Dendritic cell treated with granulocyte-macrophage colony-stimulating factor and Interleukin-4, amounts not matched to agents 40 ng/mL and 50 ng/mL, for 4 days (primary cell): ENCODE data around the gene MROH2A.

Source experiments
- H3K27ac Mint-ChIP-seq: one replicate; pipeline ENCODE4 v1.8.0; 2022; ENCODE audit warnings: mild to moderate bottlenecking, mixed read lengths
- H3K27me3 Mint-ChIP-seq: one replicate; pipeline ENCODE4 v1.8.0; 2022; ENCODE audit warnings: mild to moderate bottlenecking, mixed read lengths
- H3K36me3 Mint-ChIP-seq: one replicate; pipeline ENCODE4 v1.8.0; 2022; ENCODE audit warnings: low read depth, mixed read lengths
- H3K4me1 Mint-ChIP-seq: one replicate; pipeline ENCODE4 v1.8.0; 2022; ENCODE audit warnings: low read depth, mixed read lengths
- H3K4me3 Mint-ChIP-seq: one replicate; pipeline ENCODE4 v1.8.0; 2022; ENCODE audit warnings: mild to moderate bottlenecking, moderate library complexity, mixed read lengths
- H3K9me3 Mint-ChIP-seq: one replicate; pipeline ENCODE4 v1.8.0; 2022; ENCODE audit warnings: mixed read lengths
- intact Hi-C: fragments of 100-400 bp; cut with micrococcal nuclease; formaldehyde crosslinking; loops from one replicate; pipeline ENCODE4 v1.15.0; 2022

MROH2A gene

DNA sequence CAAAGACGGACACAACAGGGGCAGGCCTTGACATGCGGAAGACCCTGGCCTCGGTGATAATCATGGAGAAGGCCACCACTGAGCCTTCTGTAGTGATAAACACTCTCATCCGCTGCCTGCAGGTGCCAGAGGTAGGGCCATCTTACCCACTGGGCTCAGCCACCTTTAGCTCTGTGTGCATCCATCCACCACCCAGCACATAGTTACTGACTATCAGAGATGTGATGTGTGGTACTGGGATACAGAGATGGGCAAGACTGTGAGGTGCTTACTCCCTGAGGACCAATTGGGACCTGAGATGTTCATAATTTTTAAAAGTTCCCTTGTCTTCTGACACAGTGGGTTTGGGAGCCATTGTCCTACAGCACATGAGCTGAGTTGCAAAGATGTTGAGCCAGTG is 1.6 kb downstream of the MROH2A start:
- Mint-ChIP-seq H3K36me3 (no peaks in the 10 kb centered on the region), H3K4me3 (no peak overlapping the region), H3K4me1 (no peaks in the 10 kb centered on the region), H3K27me3 (no peaks in the 10 kb centered on the region), H3K27ac (no peak overlapping the region), H3K9me3 (peaks cover 22% of the 10 kb centered on the region)
- intact Hi-C loops: no loop called here

DNA sequence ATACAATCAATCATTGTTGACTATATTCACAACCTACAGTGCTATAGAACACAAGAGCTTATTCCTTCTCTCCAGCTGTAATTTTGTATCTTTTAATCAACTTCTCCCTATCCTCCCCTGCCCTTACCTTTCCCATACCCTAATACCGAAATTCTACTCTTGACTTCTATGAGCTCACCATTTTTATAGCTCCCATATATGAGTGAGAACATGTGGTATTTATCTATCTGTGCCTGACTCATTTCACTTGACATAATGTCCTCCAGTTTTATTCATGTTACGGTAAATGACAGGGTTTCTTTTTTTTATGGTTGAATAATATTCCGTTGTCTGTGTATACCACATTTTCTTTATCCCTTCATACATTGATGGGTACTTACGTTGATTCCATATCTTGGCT is 2.6 kb downstream of the MROH2A start:
- intact Hi-C loops: no loop called here
- Mint-ChIP-seq H3K9me3 (peaks cover 19% of the 10 kb centered on the region), H3K27ac (no peak overlapping the region), H3K36me3 (no peaks in the 10 kb centered on the region), H3K4me1 (no peaks in the 10 kb centered on the region), H3K4me3 (no peak overlapping the region), H3K27me3 (no peaks in the 10 kb centered on the region)

DNA sequence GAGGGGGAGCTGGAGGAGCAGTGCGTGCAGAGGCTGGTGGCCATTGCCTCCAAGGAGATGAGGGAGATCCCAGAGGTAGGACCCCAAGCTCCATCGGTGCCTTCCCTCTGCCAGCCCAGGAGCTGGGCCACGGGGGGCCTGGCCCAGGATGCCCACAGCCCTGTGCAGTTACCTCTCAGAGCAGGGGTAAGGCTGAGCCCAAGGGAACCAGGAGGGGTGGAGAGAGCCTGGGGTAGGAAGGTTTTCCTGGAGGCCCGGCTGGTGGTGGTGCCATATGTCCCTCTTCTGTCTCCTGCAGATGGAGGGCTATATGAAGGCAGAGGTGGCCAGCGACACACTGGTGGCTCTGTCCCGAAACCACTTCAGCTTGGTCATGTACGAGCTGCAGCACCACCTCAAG is 11.4 kb downstream of the MROH2A start:
- peaks cover 12% of the 10 kb centered on the region for H3K9me3 Mint-ChIP-seq
- intact Hi-C loops: no loop called here
- no peak overlapping the region for H3K4me3 Mint-ChIP-seq
- no peaks in the 10 kb centered on the region for H3K4me1 Mint-ChIP-seq
- H3K36me3 Mint-ChIP-seq: no peaks in the 10 kb centered on the region
- no peak overlapping the region for H3K27ac Mint-ChIP-seq
- no peaks in the 10 kb centered on the region for H3K27me3 Mint-ChIP-seq

DNA sequence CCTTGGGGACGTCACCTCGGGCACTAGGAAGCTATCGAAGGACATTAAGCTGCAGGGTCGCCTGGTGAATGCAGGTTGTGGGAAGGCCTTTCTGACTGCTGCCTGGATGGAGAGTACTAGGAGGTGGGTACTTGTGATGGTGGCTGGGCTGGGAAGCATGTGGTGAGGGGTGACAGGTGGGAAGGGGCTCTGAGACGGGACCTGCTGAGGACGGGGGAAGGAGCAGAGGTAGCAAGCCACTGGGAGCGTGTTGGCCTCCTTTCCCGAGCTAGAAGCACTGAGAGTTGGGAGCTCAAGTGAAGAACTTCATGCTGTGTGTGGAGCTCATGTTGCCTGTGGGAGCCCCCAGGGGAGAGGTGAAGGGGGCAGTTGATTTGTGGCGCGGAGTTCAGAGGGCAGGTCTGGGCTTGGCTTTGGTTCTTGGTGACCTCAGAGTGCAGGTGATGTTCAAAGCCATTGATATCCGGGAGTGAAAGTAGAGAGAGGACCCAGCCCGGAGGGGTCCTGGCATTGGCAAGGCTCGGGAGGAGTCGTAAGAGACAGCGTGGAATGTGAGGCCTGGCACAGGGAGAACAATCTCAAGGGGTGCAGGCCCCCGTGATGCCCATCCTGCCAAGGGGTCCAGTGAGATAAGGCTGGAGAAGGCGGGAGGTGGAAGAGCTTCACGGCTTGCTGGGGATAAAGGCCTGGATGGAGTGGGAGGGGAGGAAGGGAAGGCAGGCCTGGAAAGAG is 13.2 kb downstream of the MROH2A start:
- Mint-ChIP-seq H3K4me3 (no peak overlapping the region), H3K9me3 (peaks cover 1% of the 10 kb centered on the region), H3K27ac (no peak overlapping the region), H3K27me3 (no peaks in the 10 kb centered on the region), H3K36me3 (no peaks in the 10 kb centered on the region), H3K4me1 (no peaks in the 10 kb centered on the region)
- intact Hi-C loops: no loop called here

DNA sequence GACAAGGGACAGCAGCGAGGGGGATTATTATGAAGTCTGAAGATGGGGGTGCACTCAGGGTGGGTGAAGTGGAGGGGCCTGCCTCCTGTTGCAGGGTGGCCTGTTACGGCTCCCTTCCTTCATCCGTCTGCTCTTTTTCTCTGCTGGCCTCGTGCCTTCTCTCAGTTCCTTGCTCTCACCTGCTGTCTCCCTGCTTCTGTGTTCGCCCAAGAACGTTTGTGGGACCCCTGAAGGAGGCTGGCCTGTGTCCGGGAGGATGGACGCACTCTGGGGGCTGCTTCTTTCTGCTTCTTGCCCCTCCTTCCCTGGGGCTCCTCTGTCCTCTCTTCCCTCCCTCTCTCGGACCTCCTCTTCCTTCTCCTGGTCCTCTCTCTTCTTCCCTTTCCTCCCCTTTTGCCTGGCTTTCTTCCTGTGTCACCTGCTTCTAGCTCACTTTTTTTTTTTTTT is 13.8 kb downstream of the MROH2A start:
- H3K4me1 Mint-ChIP-seq: no peaks in the 10 kb centered on the region
- no peak overlapping the region for H3K4me3 Mint-ChIP-seq
- no peaks in the 10 kb centered on the region for H3K36me3 Mint-ChIP-seq
- H3K27me3 Mint-ChIP-seq: no peaks in the 10 kb centered on the region
- intact Hi-C loops: no loop called here
- H3K9me3 Mint-ChIP-seq: no peaks in the 10 kb centered on the region
- no peak overlapping the region for H3K27ac Mint-ChIP-seq

DNA sequence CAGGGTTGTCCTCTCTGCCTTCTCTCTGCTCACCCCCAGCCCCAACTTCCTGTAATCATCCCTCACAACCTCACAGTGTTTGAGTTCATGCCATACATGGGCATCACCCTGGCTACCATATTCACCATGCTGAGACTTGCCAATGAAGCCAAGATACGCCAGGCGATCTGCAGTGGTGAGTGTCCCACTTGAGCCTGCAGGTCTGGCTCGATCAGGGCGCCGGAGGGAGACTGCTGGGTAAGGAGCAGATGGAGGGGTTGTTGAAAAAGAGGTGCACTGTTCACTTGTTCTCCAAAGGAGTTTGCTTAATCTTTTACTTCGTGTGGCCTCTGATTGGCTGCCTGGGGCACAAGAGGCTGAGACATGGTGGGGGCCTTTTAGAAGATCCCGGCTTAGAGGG is 14.6 kb downstream of the MROH2A start:
- intact Hi-C loops: no loop called here
- Mint-ChIP-seq H3K36me3 (no peaks in the 10 kb centered on the region), H3K27ac (no peak overlapping the region), H3K27me3 (no peaks in the 10 kb centered on the region), H3K9me3 (no peaks in the 10 kb centered on the region), H3K4me3 (no peak overlapping the region), H3K4me1 (no peaks in the 10 kb centered on the region)

DNA sequence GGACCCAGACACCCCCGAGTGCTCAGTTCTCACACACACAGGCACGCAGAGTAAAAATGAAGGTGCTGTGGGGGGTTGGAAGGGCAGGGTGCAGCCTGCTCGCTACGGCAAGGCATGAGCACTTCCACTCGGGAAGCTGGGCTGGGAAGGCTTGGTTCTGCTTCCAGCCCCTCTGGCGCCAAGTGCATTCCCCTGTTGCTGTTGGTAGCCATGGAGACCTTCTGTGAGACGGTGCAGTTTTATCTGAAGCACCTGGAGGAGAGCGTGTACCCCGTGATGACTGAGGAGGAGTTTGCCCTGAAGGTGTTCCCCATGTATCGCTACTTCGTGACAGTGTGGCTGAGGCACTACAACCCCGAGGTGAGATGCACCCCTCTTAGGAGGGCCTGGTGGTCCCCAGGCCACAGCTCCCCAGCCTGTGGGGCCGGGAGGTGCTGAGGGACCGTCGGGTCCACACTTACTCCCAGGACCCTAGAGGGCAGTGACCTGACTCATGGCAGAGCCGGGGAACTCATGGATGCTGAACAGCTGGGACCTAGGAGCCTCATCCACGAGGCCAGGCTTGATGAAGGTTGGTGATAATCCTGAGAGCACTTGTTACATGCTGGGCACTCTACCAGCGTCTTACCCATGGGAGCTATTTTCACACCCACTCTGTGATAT is 15.5 kb downstream of the MROH2A start:
- no peak overlapping the region for H3K27ac Mint-ChIP-seq
- H3K9me3 Mint-ChIP-seq: no peaks in the 10 kb centered on the region
- H3K36me3 Mint-ChIP-seq: no peaks in the 10 kb centered on the region
- H3K4me3 Mint-ChIP-seq: no peak overlapping the region
- no peaks in the 10 kb centered on the region for H3K4me1 Mint-ChIP-seq
- no peaks in the 10 kb centered on the region for H3K27me3 Mint-ChIP-seq
- intact Hi-C loops: no loop called here

DNA sequence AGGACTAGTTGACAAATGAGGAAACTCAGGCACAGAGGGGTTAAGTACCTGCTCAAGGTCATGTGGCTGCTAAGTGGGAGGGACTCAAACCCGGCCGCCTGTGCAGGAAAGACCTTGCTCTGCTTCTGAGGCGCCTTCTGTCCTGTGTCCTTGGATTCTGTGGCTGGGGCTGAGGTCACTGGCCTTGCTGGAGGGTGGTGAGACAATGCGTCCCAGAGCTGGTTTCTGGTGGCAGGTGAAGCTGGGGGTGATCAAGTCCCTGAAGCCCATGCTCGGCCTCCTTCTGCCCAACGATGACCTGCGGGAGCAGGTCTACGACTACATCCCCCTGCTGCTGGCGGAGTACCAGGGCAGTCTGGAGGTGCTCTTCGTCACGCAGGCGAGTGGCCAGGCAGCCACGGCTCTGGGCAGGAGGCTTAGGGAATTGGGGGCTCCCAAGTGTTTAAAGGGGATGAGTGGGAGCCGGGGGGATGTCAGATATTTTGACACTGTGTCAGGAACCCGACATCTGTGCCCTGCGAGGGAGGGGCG is 16.1 kb downstream of the MROH2A start:
- no peaks in the 10 kb centered on the region for H3K36me3 Mint-ChIP-seq
- H3K27ac Mint-ChIP-seq: no peak overlapping the region
- H3K4me3 Mint-ChIP-seq: no peak overlapping the region
- no peaks in the 10 kb centered on the region for H3K27me3 Mint-ChIP-seq
- H3K9me3 Mint-ChIP-seq: no peaks in the 10 kb centered on the region
- no peaks in the 10 kb centered on the region for H3K4me1 Mint-ChIP-seq
- intact Hi-C loops: no loop called here

DNA sequence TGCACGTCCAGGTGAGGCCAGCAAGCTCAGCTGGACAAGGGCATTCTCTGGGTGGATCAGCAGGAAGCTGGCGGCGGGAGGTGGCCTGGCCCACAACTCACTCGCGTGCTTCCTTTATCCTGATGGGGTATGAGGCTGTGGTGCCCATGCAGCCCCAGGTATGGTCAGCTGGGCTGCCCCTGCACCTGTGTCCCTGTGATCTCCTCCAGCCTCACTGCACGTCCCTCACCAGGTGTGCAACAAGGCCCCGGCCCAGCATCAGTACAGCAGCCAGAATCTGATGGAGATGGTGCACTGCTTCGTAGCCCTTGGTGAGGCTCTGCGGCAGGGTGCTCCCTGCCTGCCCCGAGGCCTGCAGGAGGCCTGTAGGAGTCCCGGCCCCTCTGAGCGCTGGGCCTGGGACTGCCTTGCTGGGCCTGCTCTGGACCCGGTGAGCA is 17.6 kb downstream of the MROH2A start:
- intact Hi-C loops: no loop called here
- Mint-ChIP-seq H3K27ac (no peak overlapping the region), H3K4me3 (no peak overlapping the region), H3K9me3 (peaks cover 6% of the 10 kb centered on the region), H3K4me1 (no peaks in the 10 kb centered on the region), H3K27me3 (no peaks in the 10 kb centered on the region), H3K36me3 (no peaks in the 10 kb centered on the region)

DNA sequence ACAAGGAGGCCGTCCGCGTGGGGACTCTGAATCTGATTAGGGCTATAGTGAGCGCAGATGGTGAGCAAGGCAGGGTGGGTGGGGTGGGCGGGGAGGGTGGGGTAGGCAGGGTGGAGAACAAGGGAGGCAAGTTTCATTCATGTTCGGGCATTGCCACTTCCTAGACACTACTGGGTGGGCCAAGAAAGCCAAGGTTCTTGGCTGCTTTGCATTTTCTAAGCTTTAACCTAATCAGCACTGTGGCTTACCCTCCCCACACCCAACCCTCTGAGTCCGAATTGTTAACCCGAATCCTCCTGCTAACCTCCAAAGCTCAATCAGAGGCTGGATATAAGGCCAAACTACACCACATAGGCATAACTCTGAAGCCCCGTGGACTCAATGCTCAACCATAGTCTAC is 18.1 kb downstream of the MROH2A start:
- Mint-ChIP-seq H3K9me3 (peaks cover 8% of the 10 kb centered on the region), H3K27me3 (no peaks in the 10 kb centered on the region), H3K4me3 (no peak overlapping the region), H3K36me3 (no peaks in the 10 kb centered on the region), H3K4me1 (no peaks in the 10 kb centered on the region), H3K27ac (no peak overlapping the region)
- intact Hi-C loops: no loop called here

DNA sequence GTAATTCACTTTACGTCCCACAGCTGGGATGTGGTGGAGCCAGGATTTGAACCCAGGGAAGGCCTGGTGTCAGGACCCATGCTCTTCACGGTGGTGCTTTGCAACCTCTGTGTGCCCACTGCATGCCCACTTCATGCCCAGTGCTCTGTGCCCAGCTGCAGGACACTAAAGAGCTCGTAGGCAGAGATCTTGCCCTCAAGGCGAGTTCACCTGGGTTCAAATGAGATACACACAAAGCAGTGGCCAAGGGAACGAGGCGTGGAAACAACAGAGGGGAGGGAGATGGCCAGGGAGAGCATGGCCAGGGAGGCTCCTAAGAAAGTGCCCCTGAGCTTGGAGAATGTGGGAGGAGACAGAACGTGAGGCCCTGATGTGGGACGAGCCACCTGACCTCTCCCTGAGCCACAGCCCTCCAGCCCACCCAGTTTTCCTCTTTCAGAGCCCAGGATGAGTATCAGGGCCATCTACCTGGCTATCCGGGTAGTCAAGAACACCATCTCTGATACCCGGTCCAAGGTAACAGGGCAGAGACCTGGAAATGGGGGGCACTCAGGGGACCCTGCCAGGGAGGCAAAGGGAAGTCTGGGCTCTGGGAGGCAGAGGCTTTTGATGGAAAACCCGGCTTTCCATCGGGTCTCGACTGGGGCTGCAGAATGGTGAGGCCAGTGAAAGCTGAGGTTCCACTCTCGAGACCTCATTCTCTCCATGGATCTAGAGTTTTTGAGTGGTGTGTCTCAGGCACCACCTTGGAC is 20.4 kb downstream of the MROH2A start:
- peaks cover 8% of the 10 kb centered on the region for H3K9me3 Mint-ChIP-seq
- no peak overlapping the region for H3K27ac Mint-ChIP-seq
- no peaks in the 10 kb centered on the region for H3K4me1 Mint-ChIP-seq

DNA sequence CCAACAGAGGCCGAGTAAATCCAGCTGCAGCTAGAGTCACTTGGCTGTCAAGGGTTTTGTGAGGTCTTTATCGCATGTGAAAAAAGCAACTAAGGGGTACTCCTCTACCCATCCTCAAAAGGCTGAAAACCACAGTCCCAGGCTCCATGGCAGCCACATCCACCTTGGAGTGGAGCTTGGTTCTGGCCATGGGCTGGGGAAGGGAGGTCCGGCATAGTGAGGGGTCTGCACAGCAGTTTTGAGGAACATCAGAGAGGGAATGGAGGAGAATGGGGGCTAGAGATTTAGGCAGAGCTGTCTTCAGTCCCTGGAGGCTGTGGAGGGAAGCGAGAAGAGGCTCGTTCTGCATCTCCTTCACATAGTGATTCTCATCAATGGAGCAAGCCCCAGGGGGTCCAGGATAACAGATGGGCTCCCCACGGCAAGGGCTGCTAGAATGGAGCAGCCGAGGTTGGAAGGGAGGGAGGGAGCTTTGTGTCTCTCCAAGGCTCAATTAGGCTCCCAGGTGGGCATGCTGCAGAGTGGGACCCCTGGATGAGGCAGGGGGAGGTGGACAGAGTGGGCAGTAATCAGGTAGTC is 21.0 kb downstream of the MROH2A start:
- intact Hi-C loops: no loop called here
- H3K9me3 Mint-ChIP-seq: peaks cover 8% of the 10 kb centered on the region
- no peak overlapping the region for H3K27ac Mint-ChIP-seq
- no peaks in the 10 kb centered on the region for H3K4me1 Mint-ChIP-seq
- H3K4me3 Mint-ChIP-seq: no peak overlapping the region
- no peaks in the 10 kb centered on the region for H3K27me3 Mint-ChIP-seq
- no peaks in the 10 kb centered on the region for H3K36me3 Mint-ChIP-seq

More for the DNA sequence above, 20.4 kb downstream of the MROH2A start:
- Mint-ChIP-seq H3K36me3 (no peaks in the 10 kb centered on the region), H3K4me3 (no peak overlapping the region), H3K27me3 (no peaks in the 10 kb centered on the region)
- intact Hi-C loops: no loop called here

DNA sequence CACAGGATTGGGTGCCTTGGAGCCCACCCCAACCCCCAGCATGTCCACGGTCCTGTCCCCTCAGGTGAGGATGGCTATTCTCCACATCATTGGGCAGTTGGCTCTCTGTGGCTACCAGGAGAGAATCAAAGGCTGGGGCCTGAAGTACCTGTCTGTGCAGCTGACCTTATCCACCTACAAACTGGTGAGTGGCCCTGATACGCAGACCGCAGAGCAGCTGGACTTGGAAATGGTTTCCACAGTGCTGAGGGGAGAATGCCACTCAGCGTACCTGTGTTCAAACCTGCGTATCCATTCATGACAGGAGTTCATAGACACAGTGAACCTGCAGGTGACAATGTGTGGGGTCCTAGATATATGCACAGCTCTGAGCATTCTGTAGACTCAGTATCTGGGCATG is 21.6 kb downstream of the MROH2A start:
- Mint-ChIP-seq H3K27ac (no peak overlapping the region), H3K4me1 (no peaks in the 10 kb centered on the region), H3K36me3 (no peaks in the 10 kb centered on the region), H3K4me3 (no peak overlapping the region), H3K27me3 (no peaks in the 10 kb centered on the region), H3K9me3 (peaks cover 8% of the 10 kb centered on the region)
- intact Hi-C loops: no loop called here

DNA sequence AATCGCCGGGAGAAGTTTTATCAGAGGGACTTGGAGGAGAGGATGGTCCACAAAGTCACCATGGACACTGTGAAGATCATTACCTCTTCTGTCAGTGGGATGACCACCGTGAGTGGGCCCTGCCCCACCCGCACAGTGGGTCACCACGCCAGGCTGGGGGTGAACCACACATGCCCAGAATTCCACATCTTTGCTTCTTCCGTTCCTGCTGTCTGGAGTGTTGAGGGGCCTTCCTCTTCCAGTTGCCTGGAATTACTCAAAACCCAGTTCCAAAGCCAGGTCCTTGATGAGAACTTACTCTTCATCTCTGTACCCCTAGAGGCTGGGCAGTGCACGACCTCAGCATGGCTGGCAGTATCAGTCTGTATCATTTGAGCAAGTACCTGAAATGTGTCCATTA is 22.1 kb downstream of the MROH2A start:
- intact Hi-C loops: no loop called here
- Mint-ChIP-seq H3K4me1 (no peaks in the 10 kb centered on the region), H3K27me3 (peaks cover 3% of the 10 kb centered on the region), H3K27ac (no peak overlapping the region), H3K4me3 (no peak overlapping the region), H3K9me3 (peaks cover 8% of the 10 kb centered on the region), H3K36me3 (no peaks in the 10 kb centered on the region)
